ENCODE measurements around the gene PTPRJ. TPM values are rescaled to one million over a fixed set of nuclear protein-coding genes. Genes with fewer than 3 reads are reported as not detected.
"Not testable (repeated sequence)": the region's sequence is repeated elsewhere in the genome, so short reads cannot be mapped to it uniquely, and the experiment has no call there.

The PTPRJ gene
- total RNA-seq, 2 donors from 2014 or later = 26.5 to 37.4 TPM

GRCh38 chr11:48129697-48130395 lies 149.5 kb downstream of the PTPRJ start:
- Histone ChIP-seq H3K4me1 (ENCODE audit: control insufficient read depth, insufficient read depth, low read length) (peaks cover 20% of the 10 kb centered on the region), H3K4me3 (ENCODE audit: low read length) (no peak overlapping the region), H3K36me3 (ENCODE audit: control insufficient read depth, insufficient read depth, low read length) (peaks cover 51% of the 10 kb centered on the region), H3K9me3 (ENCODE audit: control insufficient read depth, low read length) (no peaks in the 10 kb centered on the region), H3K9ac (ENCODE audit: extremely low read depth, low read length, poor library complexity, severe bottlenecking) (no peak overlapping the region), H3K27me3 (ENCODE audit: control insufficient read depth, insufficient read depth, low read length, poor library complexity, severe bottlenecking) (no peaks in the 10 kb centered on the region), H3K27ac (ENCODE audit: low read depth, low read length) (no peak overlapping the region)
- no peaks in the 10 kb centered on the region for H3K27me3 Mint-ChIP-seq (ENCODE audit: insufficient read depth)
- no peak overlapping the region for H3K4me3 Mint-ChIP-seq
- H3K9me3 Mint-ChIP-seq = peaks cover 3% of the 10 kb centered on the region
- no peak for DNase-seq
- peak overlapping the region; percentile 39 for H3K27ac Mint-ChIP-seq
- 93% methylated on average over 3 to 6 of the region's 6 CpGs for WGBS, 2 experiments (ENCODE audit: insufficient coverage in 1 of 2, insufficient read length in 1 of 2)
- H3K4me1 Mint-ChIP-seq = peaks cover 39% of the 10 kb centered on the region
- TF ChIP-seq, protein P1, sequence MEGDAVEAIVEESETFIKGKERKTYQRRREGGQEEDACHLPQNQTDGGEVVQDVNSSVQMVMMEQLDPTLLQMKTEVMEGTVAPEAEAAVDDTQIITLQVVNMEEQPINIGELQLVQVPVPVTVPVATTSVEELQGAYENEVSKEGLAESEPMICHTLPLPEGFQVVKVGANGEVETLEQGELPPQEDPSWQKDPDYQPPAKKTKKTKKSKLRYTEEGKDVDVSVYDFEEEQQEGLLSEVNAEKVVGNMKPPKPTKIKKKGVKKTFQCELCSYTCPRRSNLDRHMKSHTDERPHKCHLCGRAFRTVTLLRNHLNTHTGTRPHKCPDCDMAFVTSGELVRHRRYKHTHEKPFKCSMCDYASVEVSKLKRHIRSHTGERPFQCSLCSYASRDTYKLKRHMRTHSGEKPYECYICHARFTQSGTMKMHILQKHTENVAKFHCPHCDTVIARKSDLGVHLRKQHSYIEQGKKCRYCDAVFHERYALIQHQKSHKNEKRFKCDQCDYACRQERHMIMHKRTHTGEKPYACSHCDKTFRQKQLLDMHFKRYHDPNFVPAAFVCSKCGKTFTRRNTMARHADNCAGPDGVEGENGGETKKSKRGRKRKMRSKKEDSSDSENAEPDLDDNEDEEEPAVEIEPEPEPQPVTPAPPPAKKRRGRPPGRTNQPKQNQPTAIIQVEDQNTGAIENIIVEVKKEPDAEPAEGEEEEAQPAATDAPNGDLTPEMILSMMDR (conservative IDR thresholded peaks at IDR 0.05) = no peak
- H3K36me3 Mint-ChIP-seq (ENCODE audit: low read depth) = peaks cover 59% of the 10 kb centered on the region

DNA sequence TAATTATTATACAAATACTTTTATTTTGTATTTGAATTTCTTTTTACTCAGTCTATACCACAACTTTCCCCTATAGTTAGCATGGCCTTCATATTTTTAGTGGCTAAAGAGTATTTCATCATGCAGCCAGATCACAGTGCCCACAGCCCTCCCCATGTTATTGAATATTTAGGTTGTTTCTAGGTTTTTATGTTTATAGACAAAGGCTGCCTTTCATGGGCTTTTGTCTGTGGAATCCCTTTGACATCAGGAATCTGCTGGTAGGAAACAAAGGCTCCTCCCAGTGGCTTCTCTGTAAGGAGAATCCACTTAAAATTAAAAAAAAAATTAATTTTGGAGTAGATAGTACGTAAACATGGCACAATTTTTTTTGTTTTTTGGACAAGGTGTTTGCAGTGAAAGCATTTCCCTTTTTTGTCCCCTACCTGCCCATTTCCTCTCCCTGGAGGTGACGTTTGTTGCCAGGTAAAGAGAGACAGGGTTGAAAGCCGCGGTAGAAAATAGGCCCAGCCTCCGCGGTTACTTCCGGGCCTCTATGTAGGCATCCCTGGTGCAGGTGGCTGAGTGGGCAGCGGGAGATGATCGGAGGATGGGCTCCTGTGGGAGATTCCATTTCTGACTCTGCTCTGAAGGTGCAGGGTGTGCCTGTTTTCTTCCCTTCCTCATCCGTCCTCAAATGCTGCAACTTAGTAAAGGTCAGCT lies 154.0 kb downstream of the PTPRJ start:
- Mint-ChIP-seq H3K9me3 (no peaks in the 10 kb centered on the region), H3K4me1 (peaks cover 8% of the 10 kb centered on the region), H3K36me3 (ENCODE audit: low read depth) (peaks cover 36% of the 10 kb centered on the region), H3K27ac (no peak overlapping the region), H3K27me3 (ENCODE audit: insufficient read depth) (no peaks in the 10 kb centered on the region), H3K4me3 (no peak overlapping the region)
- Histone ChIP-seq H3K4me3 (ENCODE audit: low read length) (no peak overlapping the region), H3K4me1 (ENCODE audit: control insufficient read depth, insufficient read depth, low read length) (peaks cover 7% of the 10 kb centered on the region), H3K9me3 (ENCODE audit: control insufficient read depth, low read length) (no peaks in the 10 kb centered on the region), H3K36me3 (ENCODE audit: control insufficient read depth, insufficient read depth, low read length) (peaks cover 25% of the 10 kb centered on the region), H3K9ac (ENCODE audit: extremely low read depth, low read length, poor library complexity, severe bottlenecking) (no peak overlapping the region), H3K27me3 (ENCODE audit: control insufficient read depth, insufficient read depth, low read length, poor library complexity, severe bottlenecking) (no peaks in the 10 kb centered on the region), H3K27ac (ENCODE audit: low read depth, low read length) (no peak overlapping the region)
- DNase-seq = no peak
- WGBS, 2 experiments (ENCODE audit: insufficient coverage in 1 of 2, insufficient read length in 1 of 2) = 90% methylated on average over 10 of the region's 10 CpGs; no CpG with 5 or more reads in 1 of the 2 experiments
- TF ChIP-seq, protein P1 (conservative IDR thresholded peaks at IDR 0.05) = no peak

DNA sequence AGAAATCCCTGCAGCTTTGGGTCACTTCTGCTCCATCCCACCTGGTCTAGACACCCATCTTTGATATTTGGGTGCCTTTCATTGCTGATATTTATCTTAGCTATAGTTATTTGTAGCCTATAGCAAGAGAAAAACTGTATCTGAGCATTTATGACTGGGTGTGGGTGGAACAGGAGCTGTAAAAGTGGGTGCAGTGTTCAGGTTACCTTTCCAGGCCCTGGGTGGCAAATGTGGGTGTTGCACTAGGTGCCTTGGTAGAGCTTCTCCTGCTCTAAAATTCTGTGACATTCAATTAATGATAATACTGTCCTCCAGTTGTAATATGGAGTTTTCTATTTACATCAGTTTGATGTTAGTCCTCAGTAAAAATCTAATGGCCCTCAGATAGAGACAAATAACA lies 157.9 kb downstream of the PTPRJ start:
- no peaks in the 10 kb centered on the region for H3K27me3 Mint-ChIP-seq (ENCODE audit: insufficient read depth)
- TF ChIP-seq, protein P1 (conservative IDR thresholded peaks at IDR 0.05) = no peak
- Histone ChIP-seq H3K27me3 (ENCODE audit: control insufficient read depth, insufficient read depth, low read length, poor library complexity, severe bottlenecking) (no peaks in the 10 kb centered on the region), H3K9ac (ENCODE audit: extremely low read depth, low read length, poor library complexity, severe bottlenecking) (no peak overlapping the region), H3K36me3 (ENCODE audit: control insufficient read depth, insufficient read depth, low read length) (peaks cover 20% of the 10 kb centered on the region), H3K4me3 (ENCODE audit: low read length) (no peak overlapping the region), H3K4me1 (ENCODE audit: control insufficient read depth, insufficient read depth, low read length) (no peaks in the 10 kb centered on the region), H3K9me3 (ENCODE audit: control insufficient read depth, low read length) (no peaks in the 10 kb centered on the region), H3K27ac (ENCODE audit: low read depth, low read length) (no peak overlapping the region)
- DNase-seq = no peak
- no peaks in the 10 kb centered on the region for H3K9me3 Mint-ChIP-seq
- no peak overlapping the region for H3K27ac Mint-ChIP-seq
- no peak overlapping the region for H3K4me3 Mint-ChIP-seq
- no peaks in the 10 kb centered on the region for H3K4me1 Mint-ChIP-seq
- H3K36me3 Mint-ChIP-seq (ENCODE audit: low read depth) = peaks cover 38% of the 10 kb centered on the region

GRCh38 chr11:48139896-48140295 lies 159.5 kb downstream of the PTPRJ start:
- not testable (repeated sequence) for H3K4me1 Mint-ChIP-seq; H3K9ac ChIP-seq (ENCODE audit: extremely low read depth, low read length, poor library complexity, severe bottlenecking); H3K4me1 ChIP-seq (ENCODE audit: control insufficient read depth, insufficient read depth, low read length); H3K9me3 ChIP-seq (ENCODE audit: control insufficient read depth, low read length); H3K27ac Mint-ChIP-seq; H3K4me3 ChIP-seq (ENCODE audit: low read length); H3K27me3 Mint-ChIP-seq (ENCODE audit: insufficient read depth); DNase-seq; H3K27ac ChIP-seq (ENCODE audit: low read depth, low read length); H3K4me3 Mint-ChIP-seq; H3K27me3 ChIP-seq (ENCODE audit: control insufficient read depth, insufficient read depth, low read length, poor library complexity, severe bottlenecking); H3K9me3 Mint-ChIP-seq
- WGBS, 2 experiments (ENCODE audit: insufficient coverage in 1 of 2, insufficient read length in 1 of 2) = 89 to 100% methylated on average over 2 to 3 of the region's 3 CpGs
- peaks cover 29% of the 10 kb centered on the region for H3K36me3 ChIP-seq (ENCODE audit: control insufficient read depth, insufficient read depth, low read length)
- peaks cover 50% of the 10 kb centered on the region for H3K36me3 Mint-ChIP-seq (ENCODE audit: low read depth)

Data from endodermal cell (in vitro differentiated cells).